HG02840 (cell line): ENCODE measurements around the gene SLBP.

Experiments used
- ATAC-seq: cut with Tn5 transposase; IDR thresholded peaks from one replicate; pipeline ENCODE4 v1.9.1; 2021; ENCODE audit warnings: mild to moderate bottlenecking, moderate library complexity, moderate number of reproducible peaks; ENCODE audit not compliant: unreplicated experiment, low FRiP score

The SLBP gene

GRCh38 chr4:1749826-1750225 is 37.7 kb upstream of the SLBP start:
- no peak for ATAC-seq

GRCh38 chr4:1749370-1749769 is 37.3 kb upstream of the SLBP start:
- no peak for ATAC-seq

- ATAC-seq: no peak
Measured at GRCh38 chr4:1748465-1748995, 36.4 kb upstream of the SLBP start.

GRCh38 chr4:1747603-1747967 is 35.5 kb upstream of the SLBP start:
- ATAC-seq: no peak

GRCh38 chr4:1746919-1747602 is 34.9 kb upstream of the SLBP start:
- no peak for ATAC-seq

GRCh38 chr4:1746265-1746691 is 34.2 kb upstream of the SLBP start:
- ATAC-seq: no peak

- no peak for ATAC-seq
Measured at GRCh38 chr4:1745697-1746096, 33.6 kb upstream of the SLBP start.

- no peak for ATAC-seq
Measured at GRCh38 chr4:1745165-1745564, 33.0 kb upstream of the SLBP start.

- no peak for ATAC-seq
Measured at GRCh38 chr4:1744552-1744951, 32.4 kb upstream of the SLBP start.

GRCh38 chr4:1743975-1744374 is 31.9 kb upstream of the SLBP start:
- no peak for ATAC-seq

- no peak for ATAC-seq
Measured at GRCh38 chr4:1743551-1743950, 31.4 kb upstream of the SLBP start.

- ATAC-seq: no peak
Measured at GRCh38 chr4:1741208-1741607, 29.1 kb upstream of the SLBP start.

GRCh38 chr4:1740021-1740545 is 28.0 kb upstream of the SLBP start:
- no peak for ATAC-seq

GRCh38 chr4:1739358-1739757 is 27.2 kb upstream of the SLBP start:
- ATAC-seq: no peak

GRCh38 chr4:1738410-1738809 is 26.3 kb upstream of the SLBP start:
- ATAC-seq: no peak

GRCh38 chr4:1737666-1738065 is 25.5 kb upstream of the SLBP start:
- no peak for ATAC-seq

GRCh38 chr4:1736812-1737211 is 24.7 kb upstream of the SLBP start:
- ATAC-seq: no peak

GRCh38 chr4:1735215-1735614 is 23.1 kb upstream of the SLBP start:
- no peak for ATAC-seq

- ATAC-seq: no peak
Measured at GRCh38 chr4:1732911-1733310, 20.8 kb upstream of the SLBP start.

GRCh38 chr4:1731180-1731579 is 19.1 kb upstream of the SLBP start:
- no peak for ATAC-seq

- ATAC-seq: no peak
Measured at GRCh38 chr4:1730532-1731135, 18.5 kb upstream of the SLBP start.
